Endothelial cell of umbilical vein (primary cell): Measurements from ENCODE around the gene PDLIM5. TPM values are rescaled to one million over a fixed set of nuclear protein-coding genes. Genes with fewer than 3 reads are reported as not detected.

Experiments
- BruUV-seq: library from RNA; stranded (reverse); fragments of 400-500 nt; replicated peaks from 2 replicates; lab custom pipeline; 2021; lab: Mats Ljungman, UMichigan
- CTCF ChIA-PET: fragments of 300-600, 350-600 bp; sonication (Branson Sonifier 250); formaldehyde crosslinking; loops from one replicate; lab custom pipeline; 2021; ENCODE audit warnings: antibody characterized with exemption, inconsistent platforms; lab: Charles Lee
- POLR2A ChIA-PET: fragments of 300-600, 350-600 bp; sonication (Branson Sonifier 250); formaldehyde crosslinking; loops from one replicate; lab custom pipeline; 2021; ENCODE audit warnings: antibody characterized with exemption, inconsistent platforms; lab: Charles Lee
- DNase-seq: peaks from one replicate; pipeline ENCODE4 v3.0.0-alpha.2; 2011; ENCODE audit warnings: low read depth, low spot score
- FAIRE-seq: peaks from 2 replicates; lab custom pipeline; 2011; peaks lifted over from hg19 to GRCh38; lab: Jason Lieb, UNC
- H2AFZ ChIP-seq: 2 replicates; pipeline ENCODE4 v1.6.0; 2012; ENCODE audit warnings: low read depth, low read length, control low read depth, inconsistent platforms
- H3K27ac ChIP-seq: 2 replicates; pipeline ENCODE4 v1.5.1; 2011; ENCODE audit warnings: low read depth, mild to moderate bottlenecking, control low read depth, low read length, moderate library complexity; ENCODE audit not compliant: insufficient read depth
- H3K27me3 ChIP-seq, 2 experiments: 2 replicates each; pipeline versions ENCODE4 v1.6.0 to v1.6.1; 2011; ENCODE audit warnings: low read length in 2 of 2, mixed read lengths in 1 of 2; ENCODE audit not compliant: control insufficient read depth in 2 of 2, insufficient read depth in 2 of 2
- H3K36me3 ChIP-seq, 2 experiments: 2 replicates in 1 of 2; 3 replicates in 1 of 2; pipeline ENCODE4 v1.5.1; 2011; ENCODE audit warnings: low read length in 2 of 2, mild to moderate bottlenecking in 1 of 2, moderate library complexity in 1 of 2; ENCODE audit not compliant: control insufficient read depth in 2 of 2, insufficient read depth in 2 of 2; ENCODE audit errors: extremely low read depth in 1 of 2
- H3K4me1 ChIP-seq: 3 replicates; pipeline ENCODE4 v1.5.1; 2011; ENCODE audit warnings: mild to moderate bottlenecking, low read length; ENCODE audit not compliant: control insufficient read depth, insufficient read depth; ENCODE audit errors: extremely low read depth
- H3K4me2 ChIP-seq: 2 replicates; pipeline ENCODE4 v1.6.1; 2011; ENCODE audit warnings: low read length, control low read depth, mixed read lengths; ENCODE audit not compliant: insufficient read depth
- H3K4me3 ChIP-seq, 3 experiments: fragments of 200-600 bp in 1 of 3; sonication (generic), shearing (Covaris generic) in 1 of 3; replicated peaks in 1 of 3; 2 replicates each; pipeline ENCODE4 v1.5.1; 2011 to 2016; ENCODE audit warnings: control low read depth in 3 of 3, low read length in 3 of 3, mild to moderate bottlenecking in 2 of 3, inconsistent platforms in 1 of 3, low read depth in 1 of 3, moderate library complexity in 1 of 3; ENCODE audit not compliant: insufficient read depth in 1 of 3
- H3K79me2 ChIP-seq: 2 replicates; pipeline ENCODE4 v1.6.0; 2012; ENCODE audit warnings: low read length, inconsistent platforms; ENCODE audit not compliant: control insufficient read depth, insufficient read depth
- H3K9ac ChIP-seq: replicated peaks from 2 replicates; pipeline ENCODE3; 2011; ENCODE audit warnings: low read length, control low read depth; ENCODE audit not compliant: insufficient read depth; ENCODE audit errors: extremely low read depth
- H3K9me1 ChIP-seq: replicated peaks from 3 replicates; pipeline ENCODE4 v1.6.0; 2011; ENCODE audit warnings: mild to moderate bottlenecking, low read length; ENCODE audit not compliant: control insufficient read depth, insufficient read depth; ENCODE audit errors: extremely low read depth
- H3K9me3 ChIP-seq: replicated peaks from 2 replicates; pipeline ENCODE4 v1.5.1; 2012; ENCODE audit warnings: low read length, inconsistent platforms; ENCODE audit not compliant: control insufficient read depth, insufficient read depth
- H4K20me1 ChIP-seq: replicated peaks from 2 replicates; pipeline ENCODE3; 2011; ENCODE audit warnings: mild to moderate bottlenecking, low read length; ENCODE audit not compliant: control insufficient read depth, insufficient read depth; ENCODE audit errors: extremely low read depth
- EZH2 ChIP-seq: IDR thresholded peaks from 2 replicates; pipeline ENCODE4 v1.6.1; 2012; ENCODE audit warnings: borderline replicate concordance, low read depth, mild to moderate bottlenecking, moderate library complexity, low read length, inconsistent platforms; ENCODE audit not compliant: severe bottlenecking
- GATA2 ChIP-seq: IDR thresholded peaks from 2 replicates; pipeline ENCODE4 v1.7.0; 2011; ENCODE audit warnings: low read depth, mild to moderate bottlenecking, moderate library complexity, mixed read lengths, low read length; ENCODE audit not compliant: insufficient read length, insufficient read depth
- JUN ChIP-seq: IDR thresholded peaks from 2 replicates; pipeline ENCODE4 v1.6.1; 2011; ENCODE audit warnings: borderline replicate concordance, low read depth; ENCODE audit not compliant: insufficient read length, insufficient read depth
- MYC ChIP-seq: IDR thresholded peaks from one replicate; pipeline ENCODE4 v1.6.1; 2011; ENCODE audit warnings: mild to moderate bottlenecking, low read depth, low read length
- POLR2A ChIP-seq: IDR thresholded peaks from 2 replicates; pipeline ENCODE4 v1.6.1; 2012; ENCODE audit warnings: low read depth, mild to moderate bottlenecking, control low read depth, low read length
- POLR2AphosphoS5 ChIP-seq: IDR thresholded peaks from 2 replicates; pipeline ENCODE4 v1.6.1; 2012; ENCODE audit warnings: low read depth, mild to moderate bottlenecking, control low read depth, low read length, moderate library complexity; ENCODE audit not compliant: insufficient read depth
- dilution Hi-C: fragments of 300-500 bp; cut with MboI; formaldehyde crosslinking; loops from one replicate; pipeline ENCODE4 v1.15.0; 2019; ENCODE audit warnings: low sequenced_read_pairs; ENCODE audit not compliant: extremely low pct_ligation_motif_present
- intact Hi-C: fragments of 100-400 bp; cut with micrococcal nuclease; formaldehyde crosslinking; loops from one replicate; pipeline ENCODE4 v1.10.0; 2022
- polyA plus RNA-seq, 4 experiments: library from polyadenylated mRNA; depleted of rRNA in 3 of 4; stranded (reverse) in 3 of 4; unstranded in 1 of 4; fragments of >200 nt; gene quantifications; 2 replicates each; pipeline versions ENCODE4 v1.2.1 to v1.2.3, GENCODE V29; 2011 to 2012; ENCODE audit warnings: missing spikeins in 1 of 4
- total RNA-seq: library from RNA; stranded (reverse); gene quantifications from 2 replicates; pipeline ENCODE4 v1.2.3, GENCODE V29; 2021
- TF ChIP-seq, protein P1 (sequence below), 2 donors: IDR thresholded peaks; 1 replicate in 1 of 2; 2 replicates in 1 of 2; pipeline ENCODE4 v1.5.1; 2011; ENCODE audit warnings: low read length in 2 of 2, mild to moderate bottlenecking in 2 of 2, moderate library complexity in 2 of 2, control low read depth in 1 of 2, inconsistent platforms in 1 of 2, low read depth in 1 of 2; ENCODE audit not compliant: insufficient read depth in 1 of 2; ENCODE audit errors: extremely low read depth in 1 of 2
- TF ChIP-seq, protein P2 (sequence below): IDR thresholded peaks from 2 replicates; pipeline ENCODE4 v1.6.1; 2011; ENCODE audit not compliant: insufficient read depth, insufficient read length

Gene PDLIM5
- total and polyA plus RNA-seq, 2 donors (not counting 3 experiments of a cell fraction or from before 2014, with no cell fraction given) = 243 to 310 TPM

DNA sequence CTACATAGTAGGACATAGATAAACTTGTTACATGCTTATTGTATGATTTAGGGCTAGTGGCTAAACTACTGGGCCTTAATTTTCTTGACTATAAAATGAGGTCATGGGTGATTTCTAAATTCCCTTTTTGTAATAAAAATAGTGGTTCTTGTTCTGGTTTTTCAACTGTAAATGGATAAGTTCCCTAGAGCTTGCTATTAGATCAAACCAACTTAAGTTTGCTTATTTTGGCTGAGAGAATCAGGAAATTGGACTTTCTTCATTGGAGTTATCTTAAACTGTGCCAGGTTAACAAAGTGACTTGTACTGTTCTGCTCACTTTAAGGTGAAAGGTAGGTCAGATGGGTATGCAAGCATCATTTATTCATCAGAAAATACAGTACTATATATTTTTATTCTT is 78.3 kb downstream of the PDLIM5 start:
- BruUV-seq = no TSS peak
- CTCF ChIA-PET = no interaction called here
- no peak overlapping the region for H3K27ac ChIP-seq

DNA sequence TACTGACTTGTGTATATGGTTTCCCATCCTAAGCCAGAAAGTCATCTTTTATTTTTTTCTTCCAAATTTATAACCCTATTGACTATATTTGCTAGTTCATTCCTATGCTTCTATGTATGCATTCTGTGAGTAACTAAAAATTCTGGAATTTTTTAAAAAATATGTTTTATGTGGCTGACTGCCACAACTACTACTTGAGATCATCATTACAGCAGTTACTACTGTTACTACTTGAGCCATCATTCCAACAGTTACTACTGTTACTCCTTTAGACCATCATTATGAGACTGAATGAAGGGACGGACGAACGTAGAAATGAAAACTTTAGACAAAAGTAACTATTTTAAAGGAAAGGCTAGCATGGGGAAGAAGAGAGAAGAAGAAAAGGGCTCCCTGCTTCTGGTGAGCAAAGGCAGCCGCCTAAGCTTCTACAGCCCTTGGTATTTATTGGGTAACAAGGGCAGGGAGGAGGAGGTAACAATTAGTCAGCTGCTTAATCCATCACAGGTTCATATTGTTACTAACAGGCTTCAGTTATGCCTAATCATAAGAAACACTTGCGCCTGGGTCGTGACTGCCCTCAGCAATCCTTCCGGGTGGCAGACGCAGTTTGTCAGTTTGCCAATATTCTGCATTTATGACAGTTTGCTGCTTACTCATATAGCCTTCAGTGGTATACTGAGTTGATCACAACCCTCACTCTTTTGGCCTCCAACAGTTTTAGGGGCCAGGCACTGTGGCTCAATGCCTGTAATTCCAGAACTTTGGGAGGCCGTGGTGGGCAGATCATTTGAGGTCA is 80.4 kb downstream of the PDLIM5 start:
- H3K79me2 ChIP-seq = peaks cover 89% of the 10 kb centered on the region
- no peaks in the 10 kb centered on the region for H3K9me1 ChIP-seq
- H3K27me3 ChIP-seq = no peaks in the 10 kb centered on the region
- TSS peak; percentile 82 for BruUV-seq
- FAIRE-seq (no peak), DNase-seq (no peak)
- H3K36me3 ChIP-seq = peaks cover 0 to 6% of the 10 kb centered on the region in 2 experiments
- dilution Hi-C loops (no loop called here), intact Hi-C loops (loop anchor here (1.0 kb wide), 1 partner anchor 13 kb away; no protein-coding TSS in a partner anchor)
- no peaks in the 10 kb centered on the region for H3K9me3 ChIP-seq
- no peak overlapping the region for H3K27ac ChIP-seq
- no peaks in the 10 kb centered on the region for H4K20me1 ChIP-seq
- H2AFZ ChIP-seq = no peak overlapping the region
- TF ChIP-seq MYC (no peak), POLR2AphosphoS5 (no peak), POLR2A (no peak), JUN (no peak), EZH2 (no peak), GATA2 (no peak)
- TF ChIP-seq, protein P1, sequence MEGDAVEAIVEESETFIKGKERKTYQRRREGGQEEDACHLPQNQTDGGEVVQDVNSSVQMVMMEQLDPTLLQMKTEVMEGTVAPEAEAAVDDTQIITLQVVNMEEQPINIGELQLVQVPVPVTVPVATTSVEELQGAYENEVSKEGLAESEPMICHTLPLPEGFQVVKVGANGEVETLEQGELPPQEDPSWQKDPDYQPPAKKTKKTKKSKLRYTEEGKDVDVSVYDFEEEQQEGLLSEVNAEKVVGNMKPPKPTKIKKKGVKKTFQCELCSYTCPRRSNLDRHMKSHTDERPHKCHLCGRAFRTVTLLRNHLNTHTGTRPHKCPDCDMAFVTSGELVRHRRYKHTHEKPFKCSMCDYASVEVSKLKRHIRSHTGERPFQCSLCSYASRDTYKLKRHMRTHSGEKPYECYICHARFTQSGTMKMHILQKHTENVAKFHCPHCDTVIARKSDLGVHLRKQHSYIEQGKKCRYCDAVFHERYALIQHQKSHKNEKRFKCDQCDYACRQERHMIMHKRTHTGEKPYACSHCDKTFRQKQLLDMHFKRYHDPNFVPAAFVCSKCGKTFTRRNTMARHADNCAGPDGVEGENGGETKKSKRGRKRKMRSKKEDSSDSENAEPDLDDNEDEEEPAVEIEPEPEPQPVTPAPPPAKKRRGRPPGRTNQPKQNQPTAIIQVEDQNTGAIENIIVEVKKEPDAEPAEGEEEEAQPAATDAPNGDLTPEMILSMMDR (IDR thresholded peaks at IDR 0.05; ENCODE audit: extremely low read depth in 1 of 2, insufficient read depth in 1 of 2, low read depth in 1 of 2, low read length in 2 of 2) = no peak
- TF ChIP-seq, protein P2, sequence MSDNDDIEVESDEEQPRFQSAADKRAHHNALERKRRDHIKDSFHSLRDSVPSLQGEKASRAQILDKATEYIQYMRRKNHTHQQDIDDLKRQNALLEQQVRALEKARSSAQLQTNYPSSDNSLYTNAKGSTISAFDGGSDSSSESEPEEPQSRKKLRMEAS = no peak
- ChIA-PET CTCF (interaction anchor here (1.4 kb wide), 1 partner anchor 14 kb away, joined by 3 read pairs; no protein-coding TSS in a partner anchor), POLR2A (no interaction called here)
- H3K4me1 ChIP-seq = peaks cover 61% of the 10 kb centered on the region
- no peak overlapping the region for H3K9ac ChIP-seq
- no peak overlapping the region for H3K4me2 ChIP-seq
- H3K4me3 ChIP-seq = no peak overlapping the region

More for the DNA sequence above, 78.3 kb downstream of the PDLIM5 start:
- Histone ChIP-seq H3K9me1 (no peaks in the 10 kb centered on the region), H2AFZ (no peak overlapping the region), H3K4me2 (peak overlapping the region; percentile 38), H3K36me3 (peaks cover 0 to 10% of the 10 kb centered on the region in 2 experiments), H3K79me2 (peaks cover 82% of the 10 kb centered on the region), H3K9me3 (no peaks in the 10 kb centered on the region), H4K20me1 (no peaks in the 10 kb centered on the region), H3K27me3 (no peaks in the 10 kb centered on the region), H3K9ac (no peak overlapping the region), H3K4me3 (no peak overlapping the region), H3K4me1 (peaks cover 46% of the 10 kb centered on the region)
- dilution Hi-C loops = no loop called here
- DNase-seq = peak; percentile 45
- no peak for FAIRE-seq
- TF ChIP-seq POLR2A (no peak), MYC (no peak)
- TF ChIP-seq, protein P2 = no peak
- POLR2A ChIA-PET = no interaction called here
- intact Hi-C loops = no loop called here
